NCI-H446 (cell line): Measurements from ENCODE around the gene ZNF496.

Source experiments
- DNase-seq, 2 experiments: peaks; one replicate each; lab custom pipeline; 2025; lab: John Stamatoyannopoulos, UW

Gene ZNF496

DNA sequence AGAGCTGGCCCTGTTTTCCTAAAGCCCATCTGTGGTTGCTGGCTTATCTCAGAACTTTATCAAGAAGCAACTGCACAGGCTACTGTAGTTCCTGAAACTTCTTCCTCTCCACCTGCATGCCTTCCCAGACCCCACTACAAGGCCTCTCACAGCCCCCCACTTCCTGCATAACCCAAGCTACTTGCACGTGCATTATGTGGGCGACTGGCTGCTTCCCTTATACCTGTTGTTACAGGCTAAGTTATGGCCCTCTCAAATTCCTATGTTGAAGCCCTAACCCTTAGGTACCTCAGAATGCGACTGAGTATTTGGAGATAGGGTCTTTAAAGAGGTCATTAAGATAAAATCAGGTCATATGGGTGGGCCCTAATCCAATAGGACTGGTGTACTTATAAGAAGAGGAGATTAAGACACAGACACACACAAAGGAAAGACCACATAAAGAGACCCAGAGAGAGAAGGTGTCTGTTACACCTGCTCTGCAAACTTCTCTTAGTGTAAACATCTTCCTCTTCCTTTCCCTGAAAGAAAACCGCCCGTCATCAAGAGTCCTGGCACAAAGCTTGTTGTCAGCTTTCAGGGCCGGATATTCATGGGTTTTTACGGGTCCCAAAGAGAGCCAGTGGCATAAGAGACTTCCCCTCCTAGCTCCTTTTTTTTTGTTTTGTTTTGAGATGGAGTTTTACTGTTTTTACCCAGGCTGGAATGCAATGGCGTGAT lies 5.1 kb downstream of the ZNF496 start:
- no peak for DNase-seq

DNA sequence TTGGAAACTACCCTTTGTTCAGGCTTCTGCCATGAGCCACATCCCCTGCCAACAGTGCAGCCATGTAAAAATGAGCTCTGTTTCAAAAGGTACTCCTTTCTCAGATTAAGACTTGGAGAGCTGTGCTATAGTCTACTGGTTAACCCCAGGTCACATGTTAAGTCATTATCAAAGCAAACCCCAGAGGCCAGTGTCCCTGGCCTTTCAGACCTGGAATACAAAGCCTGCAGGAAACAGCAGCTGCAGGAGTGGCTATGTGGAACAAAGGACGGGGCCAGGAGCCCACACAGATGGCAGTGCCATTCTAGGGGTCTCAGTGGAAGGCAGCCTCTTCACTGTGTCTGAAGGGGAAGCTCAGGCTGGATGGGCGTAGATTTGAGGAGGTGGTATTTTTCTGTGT lies 6.7 kb downstream of the ZNF496 start:
- DNase-seq = no peak

DNA sequence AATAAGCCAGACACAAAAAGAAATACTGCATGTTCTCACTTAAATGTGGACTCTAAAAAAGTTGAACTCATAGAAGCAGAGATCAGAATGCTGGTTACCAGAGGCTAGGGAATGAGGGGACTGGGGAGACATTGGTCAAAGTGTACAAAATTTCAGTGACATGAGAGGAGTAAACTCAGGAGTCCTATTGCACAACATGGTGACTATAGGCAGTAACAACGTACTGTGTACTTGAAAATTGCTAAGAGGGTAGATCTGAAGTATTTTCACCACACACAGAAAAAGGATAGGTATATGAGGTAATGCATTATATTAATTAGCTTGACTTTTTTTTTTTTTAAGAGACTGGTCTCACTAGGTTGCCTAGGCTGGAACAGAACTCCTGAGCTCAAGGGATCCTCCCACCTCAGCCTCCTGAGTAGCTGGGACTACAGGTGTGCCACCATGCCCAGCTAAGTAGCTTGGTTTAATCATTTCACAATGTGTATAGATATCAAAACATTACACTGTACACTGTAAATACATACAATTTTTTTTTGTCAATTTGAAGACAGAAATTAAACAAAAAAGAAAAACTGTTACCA lies 7.4 kb downstream of the ZNF496 start:
- DNase-seq = no peak

DNA sequence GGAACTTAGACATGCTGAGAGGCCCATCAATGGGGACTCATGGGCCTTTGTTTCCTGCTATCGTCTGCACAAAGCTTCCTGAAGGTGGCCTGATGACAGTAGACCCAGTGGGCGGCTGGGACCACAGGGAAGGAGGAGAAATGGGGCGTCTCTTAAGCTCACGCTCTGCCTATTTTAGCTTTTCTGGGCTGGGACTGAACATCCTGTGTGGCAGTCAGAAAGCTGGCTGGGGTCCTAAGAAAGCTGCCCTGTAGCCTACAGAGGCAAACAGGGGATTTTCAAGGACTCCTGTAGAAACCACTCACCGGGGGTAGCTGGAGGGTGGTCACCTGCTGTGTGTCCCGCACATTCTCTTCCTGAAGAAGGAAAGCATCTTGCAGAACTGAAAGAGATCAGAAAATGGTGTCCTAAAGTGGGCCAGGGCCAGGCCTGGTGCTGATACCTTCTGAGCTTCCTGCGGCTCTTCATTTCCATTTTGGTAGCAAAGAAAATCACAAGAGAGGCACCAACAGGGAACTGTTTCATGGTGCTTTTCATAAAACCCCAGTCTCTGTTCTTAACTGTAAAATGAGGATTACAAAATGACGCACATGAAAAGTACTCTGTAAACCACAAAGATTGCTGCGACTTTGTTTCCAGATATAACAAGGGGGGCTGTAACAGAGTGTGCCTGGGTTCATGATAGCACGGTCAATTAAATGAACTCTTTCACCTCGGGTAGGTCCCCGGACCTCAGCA lies 8.6 kb downstream of the ZNF496 start:
- DNase-seq = no peak

DNA sequence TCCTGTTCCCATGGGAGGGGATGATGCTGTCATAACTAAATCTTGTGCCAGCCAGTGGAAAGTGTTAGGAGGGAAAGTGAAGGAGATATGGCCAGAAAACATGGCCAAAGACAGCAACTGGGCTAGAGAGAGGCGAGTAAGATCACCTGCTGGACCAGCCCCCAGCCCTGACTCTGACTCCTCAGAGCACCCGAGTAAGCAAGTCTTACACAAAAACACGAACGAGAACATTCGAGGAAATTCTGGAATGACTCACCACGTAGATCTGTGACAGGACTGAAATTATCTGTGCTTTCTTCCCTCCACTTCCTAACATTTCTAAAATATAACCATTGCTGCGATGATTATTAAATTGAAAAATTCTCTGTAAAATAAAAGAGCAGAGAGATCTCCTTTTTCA lies 9.2 kb downstream of the ZNF496 start:
- no peak for DNase-seq

DNA sequence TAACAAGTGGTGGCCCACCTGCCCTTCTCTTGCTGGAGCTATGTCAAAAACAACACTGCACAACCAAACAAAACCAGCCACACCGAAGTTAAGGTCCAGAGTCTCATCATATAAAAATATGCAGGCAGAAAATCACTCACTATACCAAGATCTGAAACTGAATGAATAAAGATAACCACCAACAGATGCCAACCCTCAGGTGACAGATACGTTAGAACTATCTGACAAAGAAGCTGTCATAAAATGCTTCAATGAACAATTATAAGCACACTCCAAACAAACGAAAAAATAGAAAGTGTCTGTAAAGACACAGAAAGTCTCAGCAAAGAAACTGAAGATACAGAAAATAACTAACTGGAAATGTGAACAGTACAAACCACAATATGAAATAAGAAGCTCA lies 14.0 kb downstream of the ZNF496 start:
- no peak for DNase-seq

DNA sequence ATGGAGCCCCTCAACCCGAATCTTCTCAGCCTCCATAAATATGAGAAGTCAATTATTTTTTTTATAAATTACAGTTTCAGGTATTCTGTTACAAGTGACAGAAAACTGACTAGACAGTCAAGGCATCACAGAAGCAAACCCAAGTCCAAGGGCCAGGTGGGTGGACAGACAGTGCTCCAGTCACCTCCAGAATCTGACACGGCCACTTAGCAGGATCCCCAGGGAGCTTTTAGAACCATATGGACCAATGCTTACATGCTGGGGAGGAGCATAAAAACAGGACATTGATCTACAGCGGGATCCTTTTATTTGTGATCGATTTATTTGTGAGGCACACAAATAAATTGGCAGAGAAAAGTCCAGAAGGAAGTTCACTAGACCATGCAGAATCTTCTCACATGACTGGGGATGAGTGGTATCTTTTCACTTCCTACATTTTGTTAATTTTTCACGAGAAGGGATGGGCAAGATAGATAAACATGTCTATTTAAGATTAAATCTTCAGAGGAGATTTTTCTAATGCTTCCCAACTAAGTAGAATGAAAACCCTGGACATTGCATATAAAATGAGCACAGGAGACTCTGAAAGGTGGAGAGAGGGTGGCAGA lies 15.0 kb downstream of the ZNF496 start:
- no peak for DNase-seq

DNA sequence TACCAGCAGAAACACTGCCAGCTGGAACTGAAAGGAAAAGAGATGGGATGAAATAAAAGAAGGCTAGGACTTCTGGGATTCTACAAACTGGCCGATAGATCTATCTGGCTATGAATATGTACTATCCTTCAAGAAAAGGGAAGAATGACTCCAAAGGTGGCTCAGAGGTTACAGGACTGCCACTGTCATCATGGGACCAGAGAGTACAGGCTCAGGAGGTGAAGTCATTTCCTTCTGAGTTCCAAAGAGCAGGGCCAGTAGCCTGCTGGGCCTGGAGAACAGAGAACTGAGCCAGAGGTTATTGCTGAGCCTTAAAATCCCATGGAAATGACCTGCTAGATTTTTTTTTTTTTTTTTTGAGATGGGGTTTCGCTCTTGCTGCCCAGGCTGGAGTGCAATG lies 27.6 kb downstream of the ZNF496 start:
- no peak for DNase-seq

DNA sequence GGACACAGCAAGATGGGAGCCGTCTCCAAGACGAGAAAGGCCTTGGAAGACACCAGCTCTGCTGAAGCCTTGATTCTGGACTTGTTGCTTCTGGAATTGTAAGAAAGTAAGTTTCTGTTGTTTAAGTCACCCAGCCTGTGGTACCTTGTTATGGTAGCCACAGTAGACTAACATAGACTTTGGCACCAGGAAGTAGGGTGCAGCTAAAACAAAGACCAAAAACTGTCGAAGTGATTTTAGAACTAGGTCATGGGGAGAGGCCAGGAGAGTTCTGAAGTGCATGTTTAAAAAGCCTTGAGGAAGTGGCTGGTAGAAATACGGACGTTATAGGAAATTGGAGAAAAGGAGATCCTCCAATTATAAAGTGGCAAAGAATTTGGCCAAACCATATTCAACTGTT lies 28.5 kb downstream of the ZNF496 start:
- no peak for DNase-seq

DNA sequence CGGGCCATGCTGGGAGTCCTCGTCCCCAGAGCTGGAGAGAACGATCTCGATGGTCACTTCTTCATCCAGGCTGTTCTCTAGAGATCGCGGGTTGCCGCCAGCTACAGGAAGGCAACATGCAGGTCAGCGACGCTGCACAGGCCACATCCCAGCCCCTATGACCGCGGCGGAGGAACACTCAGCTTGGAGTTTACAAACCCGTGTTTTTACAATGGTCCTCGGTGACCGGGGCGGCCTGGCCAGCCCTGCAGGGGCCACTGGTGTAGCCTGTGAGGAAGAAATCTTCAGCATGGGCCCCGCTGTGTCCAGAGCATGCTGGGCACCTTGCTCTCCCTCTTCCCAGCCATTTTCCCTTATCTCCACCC lies 30.5 kb downstream of the ZNF496 start:
- no peak for DNase-seq

DNA sequence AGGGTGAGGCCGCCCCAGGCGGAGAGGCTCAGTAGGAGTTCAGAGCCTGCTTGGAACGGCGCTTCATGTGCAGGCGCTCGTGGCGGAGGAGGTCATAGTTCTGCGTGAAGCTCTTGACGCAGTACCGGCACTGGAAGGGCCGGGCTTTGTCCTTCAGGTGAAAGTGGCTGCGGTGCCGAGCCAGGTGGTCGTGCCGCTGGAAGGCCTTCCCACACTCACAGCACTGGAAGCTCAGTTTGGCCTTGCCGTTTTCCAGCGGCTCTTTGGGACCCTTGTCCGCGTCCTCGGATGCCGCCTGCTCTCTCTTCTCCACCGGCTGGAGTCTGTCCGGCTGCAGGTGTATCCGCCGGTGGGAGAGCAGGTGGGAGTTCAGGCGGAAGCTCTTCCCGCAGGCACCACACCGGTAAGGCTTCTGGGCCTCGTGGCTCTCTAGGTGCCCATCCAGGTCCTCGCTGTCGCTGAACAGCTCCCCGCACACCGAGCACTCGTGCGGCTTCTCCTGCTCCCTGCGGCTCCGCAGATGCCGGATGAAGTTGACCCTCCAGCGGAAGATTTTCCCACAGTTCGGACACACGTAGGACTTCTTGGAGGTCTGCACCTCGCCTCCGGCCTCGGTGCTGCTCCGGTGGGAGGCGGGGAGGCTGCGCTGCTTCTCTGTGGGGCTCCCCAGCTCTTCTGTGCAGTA lies 31.0 kb downstream of the ZNF496 start:
- no peak for DNase-seq

DNA sequence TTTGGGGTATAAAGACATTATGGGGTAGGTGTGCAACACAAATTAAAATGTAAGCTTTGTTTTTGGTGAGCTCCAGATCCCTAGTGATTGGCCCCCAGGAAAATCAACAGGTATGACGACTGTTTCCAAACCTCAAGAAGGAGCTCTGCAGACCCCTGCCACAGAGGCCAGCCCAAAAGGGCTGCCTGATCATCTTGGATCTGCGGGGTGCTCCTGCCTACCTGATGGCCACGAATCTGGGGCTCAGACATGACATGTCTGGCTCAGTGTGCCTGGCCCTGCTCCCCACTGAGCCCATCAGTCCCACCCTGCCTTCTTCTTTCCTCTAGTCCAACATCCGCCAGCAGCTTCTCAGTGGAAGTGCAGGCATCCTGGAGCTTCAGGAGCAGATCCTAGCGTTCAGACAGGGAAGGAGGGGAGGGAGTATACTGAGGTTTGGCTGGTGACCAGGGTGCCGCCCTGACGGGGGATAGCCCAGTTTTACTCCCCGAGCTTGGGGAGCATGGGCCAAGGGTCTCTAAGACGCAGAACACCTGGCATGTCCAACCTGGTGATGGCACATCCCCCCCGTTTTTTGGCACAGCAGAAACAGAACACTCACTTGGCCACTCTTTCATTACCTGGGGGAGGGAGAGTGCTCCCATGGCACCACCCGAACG lies 31.8 kb downstream of the ZNF496 start:
- DNase-seq = no peak

DNA sequence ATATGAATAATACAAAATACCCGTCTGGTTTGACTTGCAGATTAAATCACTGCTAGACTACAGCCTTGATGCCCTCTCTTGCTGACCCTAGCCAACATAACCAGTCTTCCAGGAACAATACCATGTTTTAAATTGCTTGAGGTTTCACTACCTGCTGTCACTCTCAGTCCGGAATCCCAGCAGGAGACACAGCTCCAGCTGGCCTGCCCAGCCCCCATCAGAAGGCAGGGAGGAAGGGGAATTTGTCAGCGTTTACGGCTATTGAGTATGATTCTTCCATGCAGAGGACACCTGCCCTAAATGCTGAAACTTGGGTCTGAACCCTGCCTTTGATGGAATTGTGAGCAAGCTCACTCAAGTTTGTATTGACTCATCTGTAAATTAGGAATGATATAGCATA lies 33.0 kb downstream of the ZNF496 start:
- no peak for DNase-seq

DNA sequence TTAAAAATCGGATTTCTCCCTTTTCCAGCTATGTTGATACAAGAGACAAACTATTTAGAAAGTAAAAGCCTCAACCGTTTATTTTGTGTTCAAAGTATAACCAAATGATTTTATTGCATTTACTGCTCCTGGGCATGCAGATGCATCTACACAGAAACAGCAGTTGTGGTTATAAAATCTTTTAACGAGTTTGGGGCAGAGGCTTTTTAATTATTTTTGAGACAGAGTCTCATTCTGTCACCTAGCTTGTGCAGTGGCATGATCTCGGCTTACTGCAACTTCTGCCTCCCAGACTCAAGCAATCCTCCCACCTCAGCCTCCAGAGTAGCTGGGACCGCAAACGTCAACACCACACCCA lies 33.6 kb downstream of the ZNF496 start:
- no peak for DNase-seq

DNA sequence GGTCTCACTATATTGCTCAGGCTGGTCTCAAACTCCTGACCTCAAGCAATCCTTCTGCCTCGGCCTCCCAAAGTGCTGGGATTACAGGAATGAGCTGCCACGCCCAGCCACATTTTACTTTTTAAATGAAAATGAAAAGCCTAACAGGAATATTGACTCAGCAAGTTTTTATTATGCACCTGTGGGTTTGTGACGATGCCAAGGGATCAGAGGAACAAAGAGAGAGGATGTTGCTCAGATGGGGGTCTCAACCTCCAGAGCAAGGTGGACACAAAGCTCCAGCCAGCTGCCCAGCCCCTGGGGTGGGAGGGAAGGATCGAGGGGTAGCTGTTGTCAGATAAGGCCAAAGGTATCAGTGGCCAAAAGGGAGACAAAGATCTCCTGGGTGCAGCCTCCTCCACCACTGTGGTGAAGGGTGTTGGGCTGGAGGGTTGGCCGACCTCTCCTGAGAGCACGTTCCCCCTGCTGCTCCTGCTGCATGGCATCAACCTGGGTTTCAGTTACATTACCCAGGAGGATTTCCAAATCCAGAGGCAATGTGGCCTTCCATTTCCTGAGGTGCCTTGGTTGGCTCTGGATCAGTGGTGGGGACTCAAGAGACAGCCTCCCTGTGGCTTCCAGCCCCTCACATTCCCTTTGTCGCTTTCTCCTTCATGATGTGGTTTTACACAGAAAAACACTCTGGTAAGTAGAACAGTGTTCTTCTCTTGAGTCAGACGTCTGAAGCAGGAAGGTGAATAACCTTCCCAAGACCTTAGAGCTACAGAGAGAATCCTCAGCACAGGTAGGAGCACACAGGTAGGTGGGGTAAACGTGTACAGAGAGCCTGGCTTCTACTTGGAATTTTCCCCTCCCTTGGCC lies 34.2 kb downstream of the ZNF496 start:
- no peak for DNase-seq

DNA sequence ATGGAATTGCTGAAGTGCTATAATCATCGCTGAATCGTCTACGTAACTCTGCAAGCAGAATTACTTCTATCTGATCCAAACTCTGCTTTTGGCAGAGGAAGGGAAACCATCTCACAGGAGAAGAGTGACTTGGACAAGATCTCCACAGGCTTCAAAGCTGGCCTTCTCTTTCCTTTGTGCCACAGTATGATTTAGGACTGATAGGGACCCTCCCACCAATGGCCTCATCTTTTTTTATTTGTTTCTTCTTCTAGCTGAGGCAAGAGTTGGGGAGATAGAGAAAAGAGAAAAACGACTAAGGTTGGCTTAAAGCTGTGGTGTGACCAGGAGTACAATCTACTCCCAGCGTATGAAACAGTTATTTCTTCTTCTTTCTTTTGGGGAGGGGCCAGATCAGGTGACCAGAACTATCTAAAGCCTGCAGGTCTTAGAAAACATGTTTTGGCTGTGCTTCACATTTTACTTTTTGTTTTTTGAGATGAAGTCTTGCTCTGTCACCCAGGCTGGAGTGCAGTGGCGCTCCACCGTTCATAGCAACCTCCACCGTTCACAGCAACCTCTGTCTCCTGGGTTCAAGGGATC lies 35.0 kb downstream of the ZNF496 start:
- DNase-seq = no peak

DNA sequence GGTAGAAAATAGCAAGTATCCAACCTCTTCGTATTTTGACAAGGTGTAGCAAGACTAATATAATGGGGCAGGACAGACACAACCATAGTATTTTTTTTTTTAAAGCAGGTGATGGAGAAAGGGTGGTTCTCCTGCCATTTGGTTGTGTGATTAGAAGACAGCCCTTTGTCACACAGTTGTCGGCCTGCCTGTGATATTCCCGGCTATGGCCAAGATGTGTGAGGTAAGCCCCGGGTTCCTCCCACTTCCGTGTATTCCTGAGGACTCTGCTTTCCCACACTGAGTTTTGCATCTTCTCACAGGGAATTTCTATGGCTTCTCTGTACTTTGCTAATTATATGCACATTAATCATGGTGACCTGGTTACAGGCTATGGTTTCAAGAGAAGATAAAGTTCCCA lies 35.9 kb downstream of the ZNF496 start:
- DNase-seq = no peak

DNA sequence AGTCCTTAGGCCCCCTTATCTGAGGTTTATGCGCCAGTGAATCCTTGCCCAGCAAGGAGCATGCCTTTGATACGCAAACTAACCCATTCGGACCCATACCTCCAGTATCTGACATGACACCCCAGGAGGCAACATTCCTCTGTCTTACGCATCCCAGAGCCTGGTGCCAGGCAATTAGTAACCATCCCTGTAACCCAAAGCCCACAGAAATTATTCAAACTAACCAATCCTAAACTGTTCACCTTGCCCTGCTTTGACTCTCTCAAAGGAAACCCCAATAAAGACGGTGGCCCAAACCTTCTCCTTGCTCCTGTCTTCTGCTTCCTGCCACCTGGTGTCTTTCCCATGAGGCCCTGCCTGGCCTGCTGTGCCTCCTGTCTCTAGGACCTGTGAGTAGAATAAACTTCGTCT lies 36.4 kb downstream of the ZNF496 start:
- DNase-seq = no peak

DNA sequence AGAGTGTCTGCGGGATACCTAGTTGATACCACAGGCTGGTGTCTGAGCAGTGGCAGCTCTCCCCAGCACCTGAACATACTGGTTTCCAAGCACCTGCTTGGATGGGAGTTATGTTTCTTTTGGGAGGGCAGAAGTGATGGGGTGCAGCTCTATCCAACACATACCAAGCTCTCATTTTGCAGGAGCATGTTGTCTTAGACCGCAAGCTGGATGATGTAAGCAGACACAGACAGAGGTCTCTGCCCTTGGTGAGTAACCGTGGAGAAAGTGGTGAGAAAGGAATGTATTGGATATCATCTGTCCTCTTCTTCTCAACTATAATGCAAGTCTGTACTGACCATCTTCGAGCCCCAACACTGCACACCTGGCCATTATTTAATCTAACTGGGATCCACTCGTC lies 37.4 kb downstream of the ZNF496 start:
- DNase-seq = no peak

DNA sequence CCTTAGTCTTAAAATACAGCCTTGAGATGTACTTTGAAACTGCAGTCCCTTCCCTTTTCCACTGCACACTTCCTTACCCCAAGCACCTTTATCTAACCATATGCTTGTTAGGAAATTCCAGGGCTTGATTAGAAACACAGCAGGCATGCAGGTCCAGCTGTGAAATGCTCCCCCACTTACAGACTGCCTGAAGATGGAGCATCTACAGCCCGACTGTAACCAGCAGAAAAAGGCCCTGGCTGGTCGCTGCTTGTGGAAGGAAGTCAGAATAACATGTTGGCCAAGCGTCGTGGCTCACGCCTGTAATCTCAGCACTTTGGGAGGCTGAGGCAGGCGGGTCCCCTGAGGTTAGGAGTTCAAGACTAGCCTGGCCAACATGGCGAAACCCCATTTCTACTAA lies 38.6 kb downstream of the ZNF496 start:
- no peak for DNase-seq
